ENCODE measurements around the gene ENPP5.
A peak's percentile ranks its signal among the peaks of the same experiment; 100 is the strongest.

The ENPP5 gene, protein sequence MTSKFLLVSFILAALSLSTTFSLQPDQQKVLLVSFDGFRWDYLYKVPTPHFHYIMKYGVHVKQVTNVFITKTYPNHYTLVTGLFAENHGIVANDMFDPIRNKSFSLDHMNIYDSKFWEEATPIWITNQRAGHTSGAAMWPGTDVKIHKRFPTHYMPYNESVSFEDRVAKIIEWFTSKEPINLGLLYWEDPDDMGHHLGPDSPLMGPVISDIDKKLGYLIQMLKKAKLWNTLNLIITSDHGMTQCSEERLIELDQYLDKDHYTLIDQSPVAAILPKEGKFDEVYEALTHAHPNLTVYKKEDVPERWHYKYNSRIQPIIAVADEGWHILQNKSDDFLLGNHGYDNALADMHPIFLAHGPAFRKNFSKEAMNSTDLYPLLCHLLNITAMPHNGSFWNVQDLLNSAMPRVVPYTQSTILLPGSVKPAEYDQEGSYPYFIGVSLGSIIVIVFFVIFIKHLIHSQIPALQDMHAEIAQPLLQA

DNA sequence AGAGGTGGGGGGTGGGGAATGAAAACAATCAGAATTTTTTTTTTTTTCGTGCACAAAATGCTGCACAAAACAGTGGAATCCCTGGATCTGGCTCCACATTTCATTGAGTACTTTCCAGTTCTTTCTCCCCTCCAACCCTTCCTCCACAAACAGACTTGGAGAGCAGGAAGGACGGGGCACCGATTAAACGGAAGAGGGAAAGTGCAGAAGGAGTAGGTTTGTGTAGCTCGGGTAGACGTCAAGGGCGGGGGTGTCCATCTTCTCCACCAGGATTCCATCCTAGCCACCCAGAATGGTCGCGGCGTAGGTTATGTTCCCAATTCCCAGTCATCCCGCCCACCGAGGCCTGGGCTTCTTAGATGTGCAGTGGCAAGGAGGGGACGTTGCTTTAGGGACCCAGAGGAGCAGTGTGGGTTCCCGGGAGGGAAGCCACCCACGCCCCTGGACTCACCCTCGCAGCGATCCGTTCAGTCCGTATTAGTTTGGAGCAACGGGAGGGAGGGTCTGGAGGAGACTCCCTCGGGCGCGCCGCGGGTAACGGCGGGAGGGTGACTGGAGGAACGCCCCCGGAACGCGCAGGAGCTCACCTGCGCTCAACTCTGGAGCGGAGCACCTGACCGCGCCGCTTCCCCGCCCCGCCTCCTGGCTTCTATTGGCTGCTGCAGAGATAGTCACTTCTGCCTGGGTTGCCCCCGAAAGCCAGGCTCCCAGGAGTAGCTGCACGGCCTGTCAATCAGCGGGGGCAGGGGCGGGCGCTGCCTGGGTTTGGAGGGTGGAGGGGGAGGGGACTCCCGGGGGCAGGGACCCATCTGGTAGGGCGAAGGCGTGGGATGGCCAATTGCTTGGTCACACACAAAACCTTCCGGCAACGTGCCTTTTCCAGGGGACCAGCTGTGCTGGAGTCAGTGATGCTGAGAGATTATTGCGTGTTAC is at the start of gene ENPP5:
Gene ENPP5 (minus strand): TSS at position 624 of the 933 bp plus-strand sequence. CDS start 2,718 bp downstream, outside the sequence.
- DNase-seq = peak; percentile 86

DNA sequence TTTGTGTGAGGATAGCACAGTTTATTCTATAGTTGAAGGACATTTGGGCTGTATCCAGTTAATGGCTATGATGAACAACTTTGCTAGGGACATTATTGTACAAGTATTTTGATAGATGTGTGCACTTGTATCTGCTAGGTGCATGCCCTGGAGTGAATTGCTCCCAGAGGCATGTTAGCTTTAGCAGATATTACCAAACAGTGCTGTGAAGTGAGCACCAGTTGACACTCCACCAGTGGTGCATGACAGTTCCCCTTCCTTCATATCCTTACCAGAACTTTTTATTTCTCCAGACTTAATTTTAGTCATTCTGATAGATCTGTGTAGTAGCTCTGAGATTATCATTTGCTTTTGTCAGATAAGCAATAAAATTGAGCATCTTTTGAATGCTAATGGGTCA is 48.9 kb upstream of the ENPP5 start:
- no peak for DNase-seq

DNA sequence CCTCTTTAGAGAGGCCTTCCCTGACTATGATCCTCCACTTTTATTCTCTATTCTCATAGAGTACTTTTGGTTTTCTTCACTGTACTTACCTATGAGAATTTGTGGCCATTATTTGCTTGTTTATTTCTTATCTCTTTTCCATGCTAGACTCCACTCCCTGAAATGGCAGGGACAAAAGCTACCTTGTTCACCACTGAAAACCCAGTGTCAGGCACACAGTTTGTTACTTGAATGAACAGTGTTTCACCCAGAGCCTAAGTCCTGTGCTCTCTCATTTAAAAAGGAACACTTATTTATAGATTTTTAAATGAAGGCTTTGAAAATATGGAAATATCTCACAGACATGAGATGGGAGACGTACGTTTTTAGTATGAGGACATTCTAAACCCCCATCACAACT is 47.7 kb upstream of the ENPP5 start:
- no peak for DNase-seq

GRCh38 chr6:46217671-46218131 is 46.9 kb upstream of the ENPP5 start:
- DNase-seq = no peak

- no peak for DNase-seq
Measured at GRCh38 chr6:46216879-46217278, 46.1 kb upstream of the ENPP5 start.

DNA sequence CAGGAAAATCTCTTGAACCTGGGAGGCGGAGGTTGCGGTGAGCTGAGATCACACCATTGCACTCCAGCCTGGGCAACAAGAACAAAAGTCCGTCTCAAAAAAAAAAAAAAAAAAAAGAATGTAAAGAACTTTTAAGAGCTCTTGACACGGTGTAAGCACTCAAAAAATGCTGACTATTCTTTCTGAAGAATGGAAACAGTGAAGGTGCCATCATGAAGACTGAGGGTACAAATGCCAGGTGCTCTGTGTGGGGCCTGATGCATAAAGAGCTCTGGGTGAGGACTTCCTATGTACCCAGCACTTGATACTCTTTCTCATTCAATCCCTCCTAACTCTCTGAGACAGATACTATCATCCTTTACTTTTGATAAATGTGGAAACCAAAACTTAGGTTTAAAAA is 45.0 kb upstream of the ENPP5 start:
- DNase-seq = no peak

- no peak for DNase-seq
Measured at GRCh38 chr6:46215213-46215612, 44.4 kb upstream of the ENPP5 start.

DNA sequence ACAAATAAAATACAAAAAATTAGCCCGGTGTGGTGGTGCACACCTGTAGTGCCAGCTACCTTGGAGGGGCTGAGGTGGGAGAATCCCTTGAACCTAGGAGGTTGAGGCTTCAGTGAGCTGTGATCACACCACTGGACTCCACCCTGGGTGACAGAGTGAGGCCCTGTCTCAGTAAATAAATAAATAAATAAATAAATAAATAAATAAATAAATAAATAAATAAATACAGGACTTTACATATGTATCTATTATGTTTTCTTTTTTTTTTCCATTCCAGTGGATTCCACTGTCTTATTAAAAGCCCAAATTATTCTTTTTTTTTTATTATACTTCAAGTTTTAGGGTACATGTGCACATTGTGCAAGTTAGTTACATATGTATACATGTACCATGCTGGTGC is 41.1 kb upstream of the ENPP5 start:
- no peak for DNase-seq

- no peak for DNase-seq
Measured at GRCh38 chr6:46210294-46210693, 39.5 kb upstream of the ENPP5 start.

GRCh38 chr6:46208303-46208702 is 37.5 kb upstream of the ENPP5 start:
- no peak for DNase-seq

DNA sequence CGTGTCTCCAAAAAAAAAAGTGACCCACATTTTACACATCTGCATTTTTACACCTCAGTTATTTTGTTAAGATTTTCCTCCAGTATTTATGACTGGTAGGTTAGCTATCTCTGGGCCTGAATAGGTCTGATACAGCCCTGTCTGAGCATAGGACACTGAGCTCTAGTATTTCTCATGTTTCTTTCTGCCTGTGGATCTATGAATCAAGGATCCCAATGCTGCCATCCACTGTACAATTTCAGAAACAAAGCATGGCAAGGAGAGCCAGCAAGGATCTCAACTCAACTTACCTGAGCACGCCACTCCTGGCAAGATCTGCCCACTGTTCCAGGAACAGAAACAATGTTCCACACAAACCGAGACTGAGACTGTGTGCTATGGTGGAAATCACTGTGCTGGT is 36.4 kb upstream of the ENPP5 start:
- DNase-seq = no peak

GRCh38 chr6:46204880-46205650 is 34.3 kb upstream of the ENPP5 start:
- DNase-seq = no peak

- no peak for DNase-seq
Measured at GRCh38 chr6:46203391-46204177, 32.8 kb upstream of the ENPP5 start.

GRCh38 chr6:46201702-46202101 is 30.9 kb upstream of the ENPP5 start:
- DNase-seq = no peak

DNA sequence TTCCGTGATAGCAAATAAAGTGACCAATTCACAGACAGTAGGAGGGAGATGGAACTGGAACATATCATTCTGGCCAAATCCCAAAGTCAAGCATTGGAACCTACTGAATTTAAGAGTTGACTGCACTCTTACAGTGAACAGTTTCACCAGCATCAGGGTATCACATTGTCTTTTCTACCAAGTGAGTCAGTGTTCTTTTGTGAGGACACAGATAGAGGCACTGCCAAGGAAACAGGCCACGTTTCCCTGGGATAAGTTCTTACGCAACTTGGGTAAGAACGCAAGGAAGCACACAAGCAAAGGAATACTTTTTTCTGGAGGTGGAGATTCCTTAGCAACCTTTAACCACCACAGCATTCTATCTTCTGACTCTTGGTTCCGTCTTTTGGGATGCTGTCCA is 28.6 kb upstream of the ENPP5 start:
- no peak for DNase-seq

GRCh38 chr6:46191961-46192360 is 21.2 kb upstream of the ENPP5 start:
- DNase-seq = no peak

DNA sequence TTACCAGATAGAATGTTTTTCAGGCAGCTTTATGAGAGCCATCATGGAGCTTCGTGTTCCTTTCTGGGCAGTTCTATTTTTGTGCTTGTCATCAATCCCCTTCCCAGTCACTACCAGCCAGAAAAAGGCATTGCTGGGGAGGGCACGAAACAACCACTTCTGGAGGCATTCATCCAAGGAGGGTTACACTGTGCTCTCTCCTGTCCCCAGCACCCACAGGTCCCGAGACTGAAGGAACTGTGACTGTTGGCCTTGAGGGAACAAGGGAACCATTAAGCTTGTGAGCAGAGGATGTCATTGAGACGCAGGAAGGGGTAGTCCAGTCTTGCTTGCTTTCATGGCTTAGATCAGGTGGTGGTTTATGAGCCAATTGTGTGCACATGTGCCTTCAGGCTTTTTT is 20.1 kb upstream of the ENPP5 start:
- DNase-seq = no peak

- no peak for DNase-seq
Measured at GRCh38 chr6:46189726-46190125, 18.9 kb upstream of the ENPP5 start.

- no peak for DNase-seq
Measured at GRCh38 chr6:46186583-46186982, 15.8 kb upstream of the ENPP5 start.

- DNase-seq = no peak
Measured at GRCh38 chr6:46184114-46184513, 13.3 kb upstream of the ENPP5 start.

GRCh38 chr6:46175976-46176375 is 5.2 kb upstream of the ENPP5 start:
- no peak for DNase-seq

GRCh38 chr6:46175446-46175845 is 4.7 kb upstream of the ENPP5 start:
- no peak for DNase-seq
